Measurements from ENCODE around the gene BMX.

Gene BMX

GRCh38 chrX:15500497-15500966 lies at the start of gene BMX:
Gene BMX, plus strand, starts transcription at chrX:15500807. Its CDS starts 7,547 bp downstream, at chrX:15508354.
- no peak for DNase-seq

- no peak for DNase-seq
Measured at GRCh38 chrX:15451913-15452312, 48.7 kb upstream of the BMX start.

- DNase-seq, result no peak
Measured at GRCh38 chrX:15464704-15465103, 35.9 kb upstream of the BMX start.

- DNase-seq, result no peak
Measured at GRCh38 chrX:15465347-15465746, 35.3 kb upstream of the BMX start.

GRCh38 chrX:15465896-15466651 lies 34.5 kb upstream of the BMX start:
- DNase-seq, result no peak

GRCh38 chrX:15468036-15468435 lies 32.6 kb upstream of the BMX start:
- DNase-seq, result no peak

GRCh38 chrX:15469613-15470012 lies 31.0 kb upstream of the BMX start:
- no peak for DNase-seq

- no peak for DNase-seq
Measured at GRCh38 chrX:15471028-15471427, 29.6 kb upstream of the BMX start.

GRCh38 chrX:15472531-15472930 lies 28.1 kb upstream of the BMX start:
- DNase-seq, result no peak

GRCh38 chrX:15474028-15474427 lies 26.6 kb upstream of the BMX start:
- no peak for DNase-seq

GRCh38 chrX:15475021-15475420 lies 25.6 kb upstream of the BMX start:
- DNase-seq, result no peak

- DNase-seq, result no peak
Measured at GRCh38 chrX:15475486-15475885, 25.1 kb upstream of the BMX start.

GRCh38 chrX:15483891-15484290 lies 16.7 kb upstream of the BMX start:
- DNase-seq, result no peak

- no peak for DNase-seq
Measured at GRCh38 chrX:15492469-15492868, 8.1 kb upstream of the BMX start.

GRCh38 chrX:15493118-15493962 lies 7.3 kb upstream of the BMX start, which contains the start of gene PIR:
Gene PIR, minus strand, starts transcription at chrX:15493333. Its CDS starts 2,076 bp downstream, at chrX:15491257.
- DNase-seq, result no peak

GRCh38 chrX:15495801-15496200 lies 4.8 kb upstream of the BMX start:
- no peak for DNase-seq

GRCh38 chrX:15496824-15497223 lies 3.8 kb upstream of the BMX start:
- no peak for DNase-seq

GRCh38 chrX:15497865-15498264 lies 2.7 kb upstream of the BMX start:
- no peak for DNase-seq

GRCh38 chrX:15498741-15499140 lies 1.9 kb upstream of the BMX start:
- no peak for DNase-seq

GRCh38 chrX:15499976-15500375 lies 631 bp upstream of the BMX start:
- no peak for DNase-seq

- no peak for DNase-seq
Measured at GRCh38 chrX:15501506-15501905, 899 bp downstream of the BMX start.

GRCh38 chrX:15504661-15505060 lies 4.1 kb downstream of the BMX start:
- no peak for DNase-seq

- no peak for DNase-seq
Measured at GRCh38 chrX:15505101-15505500, 4.5 kb downstream of the BMX start.

- no peak for DNase-seq
Measured at GRCh38 chrX:15507005-15507404, 6.4 kb downstream of the BMX start.

All from SIG-M5 (cell line).